Measurements from ENCODE around the gene TAP1. TPM values are rescaled to one million over a fixed set of nuclear protein-coding genes. Genes with fewer than 3 reads are reported as not detected.

Gene TAP1
- polyA plus RNA-seq, 2 of the 4 experiments (the other 2 are of a cell fraction): 19.0 to 21.2 TPM

DNA sequence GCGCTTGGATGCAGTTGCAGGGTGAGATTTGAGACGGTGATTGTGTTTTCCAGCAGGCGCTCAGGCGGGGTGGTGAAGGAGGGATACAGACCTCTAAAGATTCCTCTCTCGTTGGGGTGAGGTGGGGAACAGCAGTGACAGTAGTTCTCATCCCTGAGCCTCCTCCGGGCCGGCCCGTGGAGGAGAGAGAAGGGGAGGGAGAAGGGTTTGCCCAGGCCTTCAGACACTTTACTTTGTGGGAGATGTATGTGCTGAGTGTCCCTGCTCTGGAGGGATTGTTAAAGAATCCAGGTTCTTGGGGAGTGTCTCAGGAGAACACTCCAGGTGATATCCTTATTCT, 41.5 kb upstream of the TAP1 start:
- ChIA-PET POLR2A (interaction anchor here (0.8 to 3.9 kb wide), 6 partner anchors 11 to 77 kb away, joined by 3 to 47 read pairs (median 3); partner anchors contain the start of genes HLA-DMA and HLA-DMB), CTCF (interaction anchor here (0.7 to 3.7 kb wide), 10 partner anchors 10 to 90 kb away, joined by 3 to 10 read pairs (median 4); partner anchors contain the start of genes HLA-DMA and TAP2)
- WGBS (ENCODE audit: missing lambda C conversion rate): 0% methylated on average over 3 of the region's 8 CpGs
- H3K4me2 ChIP-seq: peak overlapping the region; percentile 96
- peak overlapping the region; percentile 96 to 97 for H3K27ac ChIP-seq
- no peaks in the 10 kb centered on the region for H3K9me3 ChIP-seq
- ATAC-seq: peak; percentile 67 to 74
- no peak for FAIRE-seq
- TF ChIP-seq, protein P1, sequence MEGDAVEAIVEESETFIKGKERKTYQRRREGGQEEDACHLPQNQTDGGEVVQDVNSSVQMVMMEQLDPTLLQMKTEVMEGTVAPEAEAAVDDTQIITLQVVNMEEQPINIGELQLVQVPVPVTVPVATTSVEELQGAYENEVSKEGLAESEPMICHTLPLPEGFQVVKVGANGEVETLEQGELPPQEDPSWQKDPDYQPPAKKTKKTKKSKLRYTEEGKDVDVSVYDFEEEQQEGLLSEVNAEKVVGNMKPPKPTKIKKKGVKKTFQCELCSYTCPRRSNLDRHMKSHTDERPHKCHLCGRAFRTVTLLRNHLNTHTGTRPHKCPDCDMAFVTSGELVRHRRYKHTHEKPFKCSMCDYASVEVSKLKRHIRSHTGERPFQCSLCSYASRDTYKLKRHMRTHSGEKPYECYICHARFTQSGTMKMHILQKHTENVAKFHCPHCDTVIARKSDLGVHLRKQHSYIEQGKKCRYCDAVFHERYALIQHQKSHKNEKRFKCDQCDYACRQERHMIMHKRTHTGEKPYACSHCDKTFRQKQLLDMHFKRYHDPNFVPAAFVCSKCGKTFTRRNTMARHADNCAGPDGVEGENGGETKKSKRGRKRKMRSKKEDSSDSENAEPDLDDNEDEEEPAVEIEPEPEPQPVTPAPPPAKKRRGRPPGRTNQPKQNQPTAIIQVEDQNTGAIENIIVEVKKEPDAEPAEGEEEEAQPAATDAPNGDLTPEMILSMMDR (IDR thresholded peaks at IDR 0.05): no peak
- TF ChIP-seq KDM5A (IDR thresholded peaks at IDR 0.05): peak; percentile 26; the same call in 1 of the 2 replicates
- DNase-seq (ENCODE audit: low read depth in 1 of 2, low spot score in 1 of 2): no peak
- peaks cover 15% of the 10 kb centered on the region; the same call in 2 of the 3 replicates for H3K4me1 ChIP-seq
- H3K4me3 ChIP-seq: peak overlapping the region; percentile 70

DNA sequence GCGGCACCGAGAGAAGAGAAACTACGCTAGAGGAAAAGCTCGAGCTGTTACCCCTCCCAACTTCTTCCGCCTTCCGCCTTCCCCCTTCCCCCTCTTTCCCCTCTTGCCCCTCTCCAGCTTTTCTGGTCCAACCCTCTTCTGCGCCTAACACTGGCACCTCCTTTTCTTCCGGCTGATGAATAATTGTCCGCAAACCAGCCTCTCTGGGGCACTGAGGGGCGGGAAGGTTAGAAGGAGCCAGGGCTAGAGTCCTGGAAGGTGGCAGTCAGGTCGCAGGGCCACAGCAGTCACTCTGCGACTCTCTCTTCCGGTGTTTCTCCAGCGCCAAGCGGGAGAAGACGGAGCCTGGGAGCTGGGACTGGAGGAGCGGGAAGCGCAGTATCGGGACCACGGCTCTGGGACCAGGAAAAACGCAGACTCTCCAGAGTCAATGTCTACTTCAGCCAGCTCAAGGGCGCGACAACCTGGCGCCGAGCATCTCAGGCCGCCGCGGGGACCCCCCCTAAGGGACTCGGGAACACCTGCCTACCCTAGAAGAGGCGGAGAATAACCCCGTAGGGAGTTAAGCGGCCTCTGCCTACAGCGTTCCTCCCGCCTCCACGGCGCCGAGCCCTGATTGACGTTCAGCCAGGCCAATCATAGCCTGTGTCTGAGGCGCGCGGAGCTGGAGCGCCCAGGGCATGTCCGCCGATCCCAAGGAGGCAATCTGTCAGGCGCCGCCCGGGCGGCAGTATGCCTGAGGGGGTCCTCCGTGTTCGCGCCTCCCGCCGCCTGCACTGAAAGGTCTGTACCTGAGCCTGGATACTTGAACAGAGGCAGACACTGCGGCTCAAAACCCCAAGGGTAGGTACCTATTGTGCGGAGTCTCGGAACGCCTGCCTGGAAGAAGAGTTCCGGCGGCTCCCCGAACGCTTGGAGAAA, 40.8 kb upstream of the TAP1 start:
- CTCF ChIA-PET: interaction anchor here (0.6 to 3.7 kb wide), 14 partner anchors 8 to 496 kb away, joined by 3 to 10 read pairs (median 4); partner anchors contain the start of genes BRD2, HLA-DMA and TAP2
- no peak for FAIRE-seq
- 2% methylated on average over 14 of the region's 61 CpGs for WGBS (ENCODE audit: missing lambda C conversion rate)
- DNase-seq (ENCODE audit: low read depth in 1 of 2, low spot score in 1 of 2): peak; percentile 91 to 95
- peaks cover 15% of the 10 kb centered on the region for H3K4me1 ChIP-seq
- H3K4me3 ChIP-seq: peak overlapping the region; percentile 70
- TF ChIP-seq MAX (IDR thresholded peaks at IDR 0.05) (peak; percentile 46), PBX3 (IDR thresholded peaks at IDR 0.05) (peak; percentile 92), POLR2A (IDR thresholded peaks at IDR 0.05; ENCODE audit: low read length) (peak; percentile 70), PHF8 (IDR thresholded peaks at IDR 0.05; ENCODE audit: borderline replicate concordance, low read depth) (0 out of 2 replicates have a peak, but pooled peaks have one; percentile 32), JUN (IDR thresholded peaks at IDR 0.05) (peak; percentile 35 to 53; a peak in 3 of 5 replicates), TP53 (CRISPR knock-in tag; IDR thresholded peaks at IDR 0.05) (0 out of 2 replicates have a peak, but pooled peaks have one; percentile 25), HDAC2 (IDR thresholded peaks at IDR 0.05) (no peak), HES2 (IDR thresholded peaks at IDR 0.05) (no peak)
- peak overlapping the region; percentile 99 for H3K4me2 ChIP-seq
- peak overlapping the region; percentile 96 to 97 for H3K27ac ChIP-seq
- POLR2A ChIA-PET: interaction anchor here (0.8 to 3.9 kb wide), 8 partner anchors 12 to 107 kb away, joined by 3 to 47 read pairs (median 3); partner anchors contain the start of genes BRD2, HLA-DMA and HLA-DMB
- no peaks in the 10 kb centered on the region for H3K9me3 ChIP-seq
- ATAC-seq: peak; percentile 99

DNA sequence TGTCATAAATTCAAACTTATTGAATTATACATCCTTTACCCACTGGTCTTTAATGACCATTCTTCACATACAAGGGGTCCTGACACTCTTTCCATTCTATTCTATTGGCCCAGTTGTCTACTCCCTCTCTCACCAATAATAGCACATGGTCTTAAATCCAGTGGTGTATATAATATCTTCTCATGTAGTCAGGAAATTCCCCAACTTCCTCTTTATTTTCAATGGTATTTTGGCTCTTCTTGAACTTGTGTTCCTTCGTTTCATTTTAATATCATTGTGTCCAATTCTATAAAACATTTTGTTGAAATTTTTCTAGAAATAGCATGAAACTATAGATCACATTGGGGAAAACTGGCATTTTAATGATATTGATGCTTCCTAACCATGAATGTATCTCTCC, 37.3 kb upstream of the TAP1 start:
- Histone ChIP-seq H3K4me2 (no peak overlapping the region), H3K27ac (no peak overlapping the region), H3K9me3 (no peaks in the 10 kb centered on the region), H3K4me3 (no peak overlapping the region), H3K4me1 (peaks cover 26% of the 10 kb centered on the region)
- WGBS (ENCODE audit: missing lambda C conversion rate): 40% methylated on average over 1 of the region's 1 CpG
- CTCF ChIA-PET: interaction anchor here (1.2 kb wide), 2 partner anchors 14 to 94 kb away, joined by 4 read pairs; no protein-coding TSS in a partner anchor
- TF ChIP-seq ZC3H11A (IDR thresholded peaks at IDR 0.05) (no peak), MYC (IDR thresholded peaks at IDR 0.05; ENCODE audit: borderline replicate concordance, low read length) (no peak), JUNB (IDR thresholded peaks at IDR 0.05) (no peak), HDAC2 (IDR thresholded peaks at IDR 0.05) (no peak), ESRRA (IDR thresholded peaks at IDR 0.05; ENCODE audit: borderline replicate concordance, low read length) (no peak), SREBF2 (IDR thresholded peaks at IDR 0.05) (no peak)
- no peak for ATAC-seq
- DNase-seq (ENCODE audit: low read depth in 1 of 2, low spot score in 1 of 2): no peak
- POLR2A ChIA-PET: no interaction called here
- FAIRE-seq: no peak

All from A549 (cell line).